Endometrium (tissue), 2 donors: ENCODE results near the gene PGS1.

Source experiments
- FAIRE-seq: peaks from 2 replicates; lab custom pipeline; 2012; peaks lifted over from hg19 to GRCh38; lab: Jason Lieb, UNC
- donor health status: control.
- donor health status: control.

The PGS1 gene

GRCh38 chr17:78347453-78347852, 31.0 kb upstream of the PGS1 start:
- no peak for FAIRE-seq

- no peak for FAIRE-seq
Observed at GRCh38 chr17:78348055-78348770, 30.2 kb upstream of the PGS1 start.

GRCh38 chr17:78349891-78350642, 28.4 kb upstream of the PGS1 start:
- no peak for FAIRE-seq

GRCh38 chr17:78351449-78352006, 26.9 kb upstream of the PGS1 start:
- FAIRE-seq, result peak; percentile 83

GRCh38 chr17:78353834-78354233, 24.6 kb upstream of the PGS1 start:
- FAIRE-seq, result no peak

- no peak for FAIRE-seq
Observed at GRCh38 chr17:78355045-78355641, 23.3 kb upstream of the PGS1 start.

GRCh38 chr17:78355701-78356100, 22.7 kb upstream of the PGS1 start:
- no peak for FAIRE-seq

- no peak for FAIRE-seq
Observed at GRCh38 chr17:78356101-78356713, 22.2 kb upstream of the PGS1 start.

- FAIRE-seq, result no peak
Observed at GRCh38 chr17:78357177-78357586, 21.3 kb upstream of the PGS1 start.

GRCh38 chr17:78357672-78358537, 20.5 kb upstream of the PGS1 start:
- FAIRE-seq, result no peak

- FAIRE-seq, result no peak
Observed at GRCh38 chr17:78358538-78359320, 19.7 kb upstream of the PGS1 start.

GRCh38 chr17:78359321-78359996, 19.0 kb upstream of the PGS1 start:
- no peak for FAIRE-seq

- FAIRE-seq, result no peak
Observed at GRCh38 chr17:78359997-78360370, 18.5 kb upstream of the PGS1 start, which contains the start of gene SOCS3. Gene SOCS3, minus strand, starts transcription at chr17:78360077. Its CDS starts 982 bp downstream, at chr17:78359095.

- no peak for FAIRE-seq
Observed at GRCh38 chr17:78360371-78361224, 17.9 kb upstream of the PGS1 start.

GRCh38 chr17:78361225-78361701, 17.2 kb upstream of the PGS1 start:
- no peak for FAIRE-seq

- FAIRE-seq, result no peak
Observed at GRCh38 chr17:78362232-78362631, 16.2 kb upstream of the PGS1 start.

GRCh38 chr17:78362671-78363070, 15.8 kb upstream of the PGS1 start:
- FAIRE-seq, result no peak

- FAIRE-seq, result no peak
Observed at GRCh38 chr17:78364436-78365281, 13.8 kb upstream of the PGS1 start.
